Nephron progenitor cell (in vitro differentiated cells): Measurements from ENCODE around the gene BRD4.

Experiments used
- DNase-seq: peaks from one replicate; pipeline ENCODE4 v3.0.0; 2021
- H3K27ac Mint-ChIP-seq: 2 replicates; pipeline ENCODE4 v1.8.0; 2021; ENCODE audit warnings: mild to moderate bottlenecking, moderate library complexity, mixed read lengths
- H3K27me3 Mint-ChIP-seq: 2 replicates; pipeline ENCODE4 v1.8.0; 2021; ENCODE audit warnings: mild to moderate bottlenecking, low read depth, mixed read lengths; ENCODE audit not compliant: poor library complexity
- H3K36me3 Mint-ChIP-seq: 2 replicates; pipeline ENCODE4 v1.8.0; 2021; ENCODE audit warnings: low read depth, mixed read lengths
- H3K4me1 Mint-ChIP-seq: 2 replicates; pipeline ENCODE4 v1.8.0; 2021; ENCODE audit warnings: mixed read lengths
- H3K4me3 Mint-ChIP-seq: 2 replicates; pipeline ENCODE4 v1.8.0; 2021; ENCODE audit warnings: mild to moderate bottlenecking, moderate library complexity, mixed read lengths
- H3K9me3 Mint-ChIP-seq: 2 replicates; pipeline ENCODE4 v1.8.0; 2021; ENCODE audit warnings: mild to moderate bottlenecking, moderate library complexity, mixed read lengths
- TF ChIP-seq, protein P1 (sequence below): fragments of 200-600 bp; sonication (generic); IDR thresholded peaks from 2 replicates; pipeline ENCODE4 v1.5.0; 2021; ENCODE audit warnings: antibody characterized with exemption

Gene BRD4

DNA sequence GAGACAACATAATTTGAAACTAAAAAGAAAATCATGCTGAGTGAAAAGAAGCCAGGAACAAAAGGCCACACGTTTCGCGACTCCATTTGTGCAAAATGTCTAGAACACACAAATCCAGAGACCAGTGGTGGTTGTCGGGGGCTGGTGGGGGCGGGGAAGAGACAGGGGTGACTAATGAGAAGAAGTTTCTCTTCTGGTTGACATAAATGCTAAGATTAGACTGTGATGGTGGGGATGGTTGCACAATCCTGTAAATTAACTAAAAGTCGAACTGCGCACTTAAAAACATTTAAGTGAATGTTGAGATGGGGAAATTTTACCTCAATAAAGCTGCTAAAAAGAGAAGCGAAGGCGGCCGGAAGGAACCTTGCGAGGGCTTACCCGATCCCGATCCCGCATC lies 40.1 kb upstream of the BRD4 start:
- Mint-ChIP-seq H3K4me3 (no peak overlapping the region), H3K36me3 (peaks cover 39% of the 10 kb centered on the region), H3K27me3 (peaks cover 3% of the 10 kb centered on the region), H3K4me1 (peaks cover 19% of the 10 kb centered on the region), H3K27ac (no peak overlapping the region), H3K9me3 (no peaks in the 10 kb centered on the region)
- DNase-seq, result no peak
- TF ChIP-seq, protein P1, sequence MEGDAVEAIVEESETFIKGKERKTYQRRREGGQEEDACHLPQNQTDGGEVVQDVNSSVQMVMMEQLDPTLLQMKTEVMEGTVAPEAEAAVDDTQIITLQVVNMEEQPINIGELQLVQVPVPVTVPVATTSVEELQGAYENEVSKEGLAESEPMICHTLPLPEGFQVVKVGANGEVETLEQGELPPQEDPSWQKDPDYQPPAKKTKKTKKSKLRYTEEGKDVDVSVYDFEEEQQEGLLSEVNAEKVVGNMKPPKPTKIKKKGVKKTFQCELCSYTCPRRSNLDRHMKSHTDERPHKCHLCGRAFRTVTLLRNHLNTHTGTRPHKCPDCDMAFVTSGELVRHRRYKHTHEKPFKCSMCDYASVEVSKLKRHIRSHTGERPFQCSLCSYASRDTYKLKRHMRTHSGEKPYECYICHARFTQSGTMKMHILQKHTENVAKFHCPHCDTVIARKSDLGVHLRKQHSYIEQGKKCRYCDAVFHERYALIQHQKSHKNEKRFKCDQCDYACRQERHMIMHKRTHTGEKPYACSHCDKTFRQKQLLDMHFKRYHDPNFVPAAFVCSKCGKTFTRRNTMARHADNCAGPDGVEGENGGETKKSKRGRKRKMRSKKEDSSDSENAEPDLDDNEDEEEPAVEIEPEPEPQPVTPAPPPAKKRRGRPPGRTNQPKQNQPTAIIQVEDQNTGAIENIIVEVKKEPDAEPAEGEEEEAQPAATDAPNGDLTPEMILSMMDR, result no peak

DNA sequence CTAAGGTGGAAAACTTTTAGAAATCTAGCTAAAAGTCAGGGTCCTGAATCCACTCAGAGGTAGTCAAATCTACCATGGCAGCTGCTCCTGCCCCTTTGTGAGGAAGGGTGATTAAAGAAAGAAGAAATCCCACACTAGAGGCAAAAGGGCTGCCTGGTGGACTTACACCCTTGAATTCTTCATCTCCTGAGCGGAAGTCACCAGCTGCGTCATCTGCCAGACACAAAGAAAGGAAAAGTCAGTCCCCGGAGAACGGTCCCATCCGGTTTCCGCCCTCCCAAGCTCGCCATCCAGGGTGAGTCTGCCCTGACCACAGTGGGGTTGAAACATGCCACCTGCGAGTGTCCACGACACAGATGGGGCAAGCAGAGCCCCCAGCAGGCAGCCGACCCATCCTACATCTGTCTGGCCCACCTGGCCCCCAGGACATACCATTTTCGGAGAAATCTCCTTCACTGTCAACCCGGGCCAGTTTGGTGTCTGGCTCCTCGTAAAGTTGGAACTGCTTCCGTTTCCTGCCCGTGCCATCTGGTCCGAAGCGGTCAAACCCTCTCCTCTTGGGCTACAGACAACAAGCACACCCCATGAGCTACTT lies 39.5 kb upstream of the BRD4 start:
- TF ChIP-seq, protein P1, result no peak
- no peak overlapping the region for H3K27ac Mint-ChIP-seq
- H3K4me1 Mint-ChIP-seq, result peaks cover 14% of the 10 kb centered on the region
- peaks cover 44% of the 10 kb centered on the region for H3K36me3 Mint-ChIP-seq
- no peak overlapping the region for H3K4me3 Mint-ChIP-seq
- DNase-seq, result no peak
- H3K9me3 Mint-ChIP-seq, result no peaks in the 10 kb centered on the region
- H3K27me3 Mint-ChIP-seq, result peaks cover 3% of the 10 kb centered on the region

DNA sequence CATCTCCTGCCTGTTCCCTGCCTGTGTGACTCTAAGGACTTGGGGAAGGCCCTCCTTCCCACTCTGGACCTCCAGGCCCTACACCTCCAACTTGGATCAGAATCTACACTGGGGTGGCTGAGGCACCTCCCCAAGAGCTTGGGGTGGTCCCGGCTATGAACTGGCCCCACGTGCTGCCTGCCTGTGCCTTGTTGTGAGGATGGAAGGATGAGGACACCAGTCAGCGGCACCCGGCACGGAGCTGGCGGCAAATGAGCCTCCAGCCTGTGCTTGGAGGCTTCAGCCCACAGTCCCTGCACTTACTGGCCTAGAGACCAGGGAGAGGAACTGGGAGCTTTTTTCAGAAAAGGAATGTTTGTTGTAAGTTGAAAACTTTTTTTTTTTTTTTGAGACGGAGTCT lies 38.8 kb upstream of the BRD4 start:
- DNase-seq, result no peak
- Mint-ChIP-seq H3K9me3 (no peaks in the 10 kb centered on the region), H3K36me3 (peaks cover 49% of the 10 kb centered on the region), H3K27ac (no peak overlapping the region), H3K4me1 (peaks cover 9% of the 10 kb centered on the region), H3K4me3 (no peak overlapping the region), H3K27me3 (peaks cover 3% of the 10 kb centered on the region)
- TF ChIP-seq, protein P1, result no peak

DNA sequence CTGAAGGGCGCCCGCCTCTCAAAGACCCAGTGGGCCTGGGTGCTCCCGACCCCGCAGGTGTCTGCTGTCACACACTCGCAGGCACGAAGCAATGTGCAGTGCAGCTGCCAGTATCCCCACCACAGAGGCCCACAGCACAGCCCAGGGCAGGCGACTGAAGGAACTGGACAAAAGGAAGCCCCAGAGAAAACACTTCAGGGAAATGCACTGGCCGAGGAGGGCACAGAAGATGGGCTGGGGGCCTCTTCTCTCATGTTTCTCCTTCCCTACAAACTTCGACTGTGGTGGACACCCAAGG lies 37.2 kb upstream of the BRD4 start:
- Mint-ChIP-seq H3K27ac (no peak overlapping the region), H3K36me3 (peaks cover 65% of the 10 kb centered on the region), H3K4me3 (no peak overlapping the region), H3K9me3 (peaks cover 11% of the 10 kb centered on the region), H3K27me3 (peaks cover 3% of the 10 kb centered on the region), H3K4me1 (no peaks in the 10 kb centered on the region)
- TF ChIP-seq, protein P1, result no peak
- no peak for DNase-seq

DNA sequence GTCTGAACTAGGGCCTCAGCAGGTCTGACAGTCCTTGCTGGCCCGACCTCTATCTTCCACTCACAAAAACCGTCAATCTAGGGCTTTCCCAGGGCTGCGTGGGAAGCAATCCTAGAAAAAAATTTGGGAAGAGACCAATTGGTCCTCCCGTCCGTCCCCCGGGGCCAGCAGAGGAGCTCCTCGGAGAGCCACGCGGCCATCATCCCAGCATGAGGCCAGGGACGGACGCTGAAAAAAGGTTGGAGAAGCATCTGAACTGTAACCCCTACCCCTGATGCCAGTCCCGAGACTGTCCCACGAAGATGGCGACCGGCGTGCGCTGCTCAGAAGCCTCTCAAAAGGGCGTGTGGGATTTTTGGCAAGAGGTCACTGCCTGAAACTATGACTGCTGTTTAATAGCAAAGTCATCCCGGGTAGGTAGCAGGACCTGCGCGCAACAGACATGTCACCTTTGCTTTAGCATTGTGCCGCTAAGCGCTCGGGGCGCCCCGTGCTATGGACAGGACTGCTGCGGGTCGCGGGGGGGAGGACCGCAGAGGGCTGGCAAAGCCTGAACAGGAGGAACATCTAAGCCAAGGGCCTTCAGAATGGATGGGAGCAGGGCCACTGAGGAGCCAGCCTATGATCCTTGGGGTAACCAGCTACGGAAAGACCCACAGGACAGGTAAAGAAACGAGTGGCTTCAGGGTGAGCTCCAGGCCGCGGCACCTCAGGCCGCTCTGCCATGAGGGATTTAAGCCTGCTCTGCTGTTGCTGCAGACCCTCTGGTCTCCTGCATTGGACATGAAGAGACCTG lies 36.7 kb upstream of the BRD4 start:
- no peak overlapping the region for H3K4me3 Mint-ChIP-seq

More for the DNA sequence above, 36.7 kb upstream of the BRD4 start:
- no peaks in the 10 kb centered on the region for H3K4me1 Mint-ChIP-seq
- DNase-seq, result no peak
- TF ChIP-seq, protein P1, result no peak
- peaks cover 15% of the 10 kb centered on the region for H3K9me3 Mint-ChIP-seq
- no peak overlapping the region for H3K27ac Mint-ChIP-seq
- H3K36me3 Mint-ChIP-seq, result peaks cover 69% of the 10 kb centered on the region
- H3K27me3 Mint-ChIP-seq, result peaks cover 3% of the 10 kb centered on the region
